GM21717 (cell line): ENCODE results near the gene NDUFA11.

Experiments used
- ATAC-seq: cut with Tn5 transposase; IDR thresholded peaks from one replicate; pipeline ENCODE4 v1.9.1; 2021; ENCODE audit warnings: mild to moderate bottlenecking, moderate library complexity; ENCODE audit not compliant: unreplicated experiment

NDUFA11 gene

GRCh38 chr19:5903624-5904351 lies at the start of gene NDUFA11:
Gene NDUFA11, minus strand, starts transcription at chr19:5903790. Its CDS starts 82 bp downstream, at chr19:5903708.
- ATAC-seq: peak; percentile 25

- no peak for ATAC-seq
Observed at GRCh38 chr19:5953030-5953589, 49.5 kb upstream of the NDUFA11 start.

GRCh38 chr19:5952193-5953029 lies 48.8 kb upstream of the NDUFA11 start:
- no peak for ATAC-seq

GRCh38 chr19:5951338-5951861 lies 47.8 kb upstream of the NDUFA11 start:
- ATAC-seq: no peak

GRCh38 chr19:5950741-5951140 lies 47.2 kb upstream of the NDUFA11 start:
- no peak for ATAC-seq

GRCh38 chr19:5949792-5950305 lies 46.3 kb upstream of the NDUFA11 start:
- no peak for ATAC-seq

- no peak for ATAC-seq
Observed at GRCh38 chr19:5948752-5949564, 45.4 kb upstream of the NDUFA11 start.

- ATAC-seq: no peak
Observed at GRCh38 chr19:5947435-5947834, 43.8 kb upstream of the NDUFA11 start.

GRCh38 chr19:5943623-5944022 lies 40.0 kb upstream of the NDUFA11 start:
- no peak for ATAC-seq

- ATAC-seq: no peak
Observed at GRCh38 chr19:5943045-5943444, 39.5 kb upstream of the NDUFA11 start.

- ATAC-seq: no peak
Observed at GRCh38 chr19:5941673-5942072, 38.1 kb upstream of the NDUFA11 start.

- ATAC-seq: no peak
Observed at GRCh38 chr19:5940260-5941208, 36.9 kb upstream of the NDUFA11 start.

- ATAC-seq: no peak
Observed at GRCh38 chr19:5937550-5937949, 34.0 kb upstream of the NDUFA11 start.

- ATAC-seq: no peak
Observed at GRCh38 chr19:5936292-5936592, 32.7 kb upstream of the NDUFA11 start.

GRCh38 chr19:5935473-5936291 lies 32.1 kb upstream of the NDUFA11 start:
- ATAC-seq: no peak

- no peak for ATAC-seq
Observed at GRCh38 chr19:5934774-5935472, 31.3 kb upstream of the NDUFA11 start.

- ATAC-seq: no peak
Observed at GRCh38 chr19:5934069-5934401, 30.4 kb upstream of the NDUFA11 start.

GRCh38 chr19:5933391-5934068 lies 29.9 kb upstream of the NDUFA11 start:
- no peak for ATAC-seq
